NT2/D1 (cell line): ENCODE measurements around the gene CEP164.
"Not testable (repeated sequence)": the region's sequence is repeated elsewhere in the genome, so short reads cannot be mapped to it uniquely, and the experiment has no call there.

Source experiments
- DNase-seq: peaks from one replicate; pipeline ENCODE4 v3.0.0-alpha.2; 2011; ENCODE audit warnings: low read depth, low spot score
- H3K27me3 ChIP-seq: 2 replicates; pipeline ENCODE4 v1.6.0; 2011; ENCODE audit warnings: mild to moderate bottlenecking; ENCODE audit not compliant: insufficient read length, insufficient read depth
- H3K36me3 ChIP-seq: 2 replicates; pipeline ENCODE4 v1.6.1; 2011; ENCODE audit warnings: mild to moderate bottlenecking, low read length, mixed read lengths; ENCODE audit not compliant: insufficient read depth, insufficient read length
- H3K4me1 ChIP-seq: 2 replicates; pipeline ENCODE4 v1.5.1; 2011; ENCODE audit not compliant: insufficient read depth, insufficient read length
- H3K4me3 ChIP-seq: 2 replicates; pipeline ENCODE4 v1.5.1; 2011; ENCODE audit warnings: low read depth; ENCODE audit not compliant: insufficient read length
- H3K9ac ChIP-seq: 2 replicates; pipeline ENCODE4 v1.6.0; 2011; ENCODE audit warnings: low read depth; ENCODE audit not compliant: insufficient read length
- H3K9me3 ChIP-seq: 2 replicates; pipeline ENCODE4 v1.5.1; 2011; ENCODE audit warnings: mild to moderate bottlenecking, low read length; ENCODE audit not compliant: insufficient read depth
- SUZ12 ChIP-seq: IDR thresholded peaks from 2 replicates; pipeline ENCODE4 v1.6.1; 2011; ENCODE audit not compliant: insufficient read length, insufficient read depth; ENCODE audit errors: extremely low read depth
- YY1 ChIP-seq: IDR thresholded peaks from 2 replicates; pipeline ENCODE4 v1.6.1; 2011; ENCODE audit not compliant: insufficient read length, insufficient read depth
- ZNF274 ChIP-seq: IDR thresholded peaks from 2 replicates; pipeline ENCODE4 v1.6.1; 2011; ENCODE audit warnings: mild to moderate bottlenecking, low read depth, low read length

Gene CEP164

DNA sequence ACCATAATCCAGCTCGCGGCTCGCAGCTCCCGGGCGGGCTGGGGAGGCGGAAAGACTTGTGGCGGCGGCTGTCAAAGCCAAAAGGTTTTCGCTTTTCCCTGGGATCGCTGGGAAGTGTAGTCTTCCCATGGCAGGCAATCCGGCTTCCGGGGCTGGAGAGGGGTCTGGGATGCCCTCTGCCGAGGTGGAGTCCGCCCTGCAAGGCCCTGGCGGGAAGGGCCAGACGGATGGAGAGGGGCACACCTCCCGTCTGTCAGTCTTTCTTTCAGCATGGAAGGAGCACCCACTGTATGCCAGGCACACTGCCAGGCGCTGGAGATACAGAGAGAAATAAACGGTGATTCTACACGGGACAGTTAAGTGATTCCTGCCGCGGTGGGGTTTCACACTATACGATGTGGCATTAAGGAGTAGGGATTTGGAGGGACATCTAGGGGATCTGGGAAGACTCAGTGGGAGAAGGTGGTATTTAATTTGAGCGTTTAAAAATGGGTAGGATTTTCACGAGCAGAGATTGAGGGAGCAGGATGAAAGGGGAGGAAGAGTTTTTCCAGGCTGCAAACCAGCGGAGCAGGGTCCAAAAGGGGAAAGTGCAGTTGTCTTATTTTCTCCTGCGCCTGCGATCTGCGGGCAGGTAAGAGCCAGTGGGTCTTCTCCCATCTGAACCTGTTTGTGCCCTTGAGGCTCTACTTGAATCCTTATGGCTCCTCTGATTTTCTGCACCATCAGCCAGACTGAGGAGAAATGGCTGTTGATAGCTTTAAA lies 11.3 kb upstream of the CEP164 start, which contains the start of gene BACE1:
BACE1 (minus strand) TSS at position 60 of the 765 bp plus-strand sequence. CDS start 461 bp downstream, outside the sequence.
- peak within 1 kb of the TSS; percentile 58 for H3K4me3 ChIP-seq
- DNase-seq = peak; percentile 89

DNA sequence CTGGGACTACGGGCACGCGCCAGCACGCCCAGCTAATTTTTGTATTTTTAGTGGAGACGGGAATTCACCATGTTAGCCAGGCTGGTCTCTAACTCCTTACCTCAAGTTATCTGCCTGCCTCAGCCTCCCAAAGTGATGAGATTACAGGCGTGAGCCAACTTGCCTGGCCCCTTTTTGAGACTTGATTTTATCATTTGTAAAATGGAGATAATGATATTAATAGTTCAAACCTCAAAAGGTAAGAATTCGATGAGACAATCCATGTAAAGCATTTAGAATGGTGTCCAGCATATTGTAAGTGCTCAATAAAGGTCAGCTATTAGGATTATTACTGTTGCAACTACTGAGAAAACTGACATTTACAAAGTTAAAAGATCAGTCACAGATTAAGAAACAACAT lies 8.9 kb upstream of the CEP164 start:
- TF ChIP-seq YY1 = no peak
- no peak for TF ChIP-seq ZNF274
- TF ChIP-seq SUZ12 = no peak
- Histone ChIP-seq H3K4me1 (peaks cover 6% of the 10 kb centered on the region), H3K36me3 (no peaks in the 10 kb centered on the region), H3K27me3 (no peaks in the 10 kb centered on the region), H3K9me3 (no peaks in the 10 kb centered on the region), H3K9ac (no peak overlapping the region), H3K4me3 (no peak overlapping the region)
- DNase-seq = no peak

More for the DNA sequence above, 11.3 kb upstream of the CEP164 start, which contains the start of gene BACE1:
- peaks cover 6% of the 10 kb centered on the region for H3K4me1 ChIP-seq
- TF ChIP-seq ZNF274 (no peak), YY1 (no peak), SUZ12 (no peak)
- H3K9ac ChIP-seq = peak within 1 kb of the TSS; percentile 82
- H3K27me3 ChIP-seq = no peaks in the 10 kb centered on the region
- no peaks in the 10 kb centered on the region for H3K9me3 ChIP-seq
- H3K36me3 ChIP-seq = no peaks in the 10 kb centered on the region

DNA sequence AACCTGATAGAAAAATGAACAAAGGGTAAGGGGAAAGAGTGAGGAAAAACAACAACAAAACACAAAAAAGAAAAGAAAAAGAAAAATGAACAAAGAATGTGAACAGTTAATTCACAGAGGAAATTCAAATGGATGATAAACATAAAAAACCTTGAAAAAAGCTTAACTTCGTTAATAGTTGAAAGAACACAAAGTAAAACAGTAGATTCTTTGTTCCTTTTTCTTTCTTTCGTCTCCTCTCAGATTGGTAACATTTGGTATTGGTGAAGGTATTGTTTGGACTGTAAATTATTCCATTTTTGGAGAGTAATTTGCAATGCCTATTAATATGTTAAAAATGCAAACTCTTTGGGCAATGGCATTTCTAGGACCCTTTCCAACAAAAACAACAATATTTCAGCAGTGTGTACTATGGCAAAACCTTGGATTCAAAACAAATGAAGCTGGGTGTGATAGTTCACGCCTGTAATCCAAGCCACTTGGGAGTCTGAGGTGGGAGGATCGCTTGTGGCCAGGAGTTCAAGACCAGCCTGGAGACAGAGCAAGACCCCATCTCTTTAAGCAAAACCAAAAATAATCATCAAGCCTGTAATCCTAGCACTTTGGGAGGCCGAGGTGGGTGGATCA lies 8.3 kb upstream of the CEP164 start:
- no peak for DNase-seq
- no peaks in the 10 kb centered on the region for H3K27me3 ChIP-seq
- no peaks in the 10 kb centered on the region for H3K36me3 ChIP-seq
- TF ChIP-seq YY1 (no peak), ZNF274 (no peak), SUZ12 (no peak)
- peaks cover 2% of the 10 kb centered on the region for H3K4me1 ChIP-seq
- no peak overlapping the region for H3K4me3 ChIP-seq
- H3K9me3 ChIP-seq = no peaks in the 10 kb centered on the region
- H3K9ac ChIP-seq = no peak overlapping the region

DNA sequence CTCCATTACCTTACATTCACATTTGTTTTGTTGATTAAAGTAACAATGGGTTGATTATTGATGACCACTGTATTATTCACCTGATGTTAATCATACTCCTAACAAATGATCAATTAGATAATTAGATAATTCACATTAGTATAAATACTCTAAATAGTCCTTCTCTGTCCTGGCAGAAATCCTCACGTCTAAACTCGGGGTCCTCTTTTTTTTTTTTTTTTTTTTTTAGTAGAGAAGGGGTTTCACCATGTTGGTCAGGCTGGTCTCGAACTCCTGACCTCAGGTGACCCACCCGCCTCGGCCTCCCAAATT lies 443 bp upstream of the CEP164 start:
- H3K9ac ChIP-seq = not testable (repeated sequence)

DNA sequence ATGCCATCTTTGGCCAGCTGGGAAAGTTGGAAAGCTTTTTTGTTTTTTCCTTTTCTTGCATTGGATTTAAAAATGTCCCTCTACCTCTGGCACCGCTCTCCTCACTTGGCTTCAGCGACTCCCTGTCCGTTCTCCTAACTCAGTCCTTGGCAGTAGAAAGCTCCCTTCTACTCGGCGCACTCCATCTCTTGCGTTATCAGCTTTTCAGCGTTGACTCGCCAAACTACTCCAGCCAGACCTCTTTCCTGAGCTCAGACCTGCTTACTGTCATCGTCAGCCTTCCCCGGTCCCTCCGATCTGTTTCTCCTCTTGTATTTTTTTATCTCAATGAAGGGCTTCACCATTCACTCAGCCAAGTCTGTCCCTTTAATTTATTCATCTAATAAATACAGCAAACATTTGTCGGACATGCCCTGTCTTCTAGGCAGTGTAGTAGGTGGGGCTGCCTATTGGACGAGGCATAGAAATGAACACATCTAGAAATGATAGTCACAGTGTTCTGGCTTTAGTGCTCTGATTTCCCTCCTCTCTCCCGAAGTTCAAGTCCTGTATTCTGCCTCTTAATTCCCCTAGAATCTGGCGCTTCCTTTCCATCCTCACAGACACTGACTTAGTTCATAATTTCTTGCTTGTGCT lies 839 bp downstream of the CEP164 start:
- Histone ChIP-seq H3K4me1 (peaks cover 2% of the 10 kb centered on the region), H3K9me3 (no peaks in the 10 kb centered on the region), H3K36me3 (peaks cover 4% of the 10 kb centered on the region), H3K4me3 (peak overlapping the region; percentile 72), H3K9ac (peak overlapping the region; percentile 81), H3K27me3 (no peaks in the 10 kb centered on the region)
- TF ChIP-seq ZNF274 (no peak), SUZ12 (no peak), YY1 (no peak)
- DNase-seq = no peak

More for the DNA sequence above, 443 bp upstream of the CEP164 start:
- not testable (repeated sequence) for H3K4me3 ChIP-seq, DNase-seq, H3K27me3 ChIP-seq, H3K36me3 ChIP-seq, H3K9me3 ChIP-seq, H3K4me1 ChIP-seq

DNA sequence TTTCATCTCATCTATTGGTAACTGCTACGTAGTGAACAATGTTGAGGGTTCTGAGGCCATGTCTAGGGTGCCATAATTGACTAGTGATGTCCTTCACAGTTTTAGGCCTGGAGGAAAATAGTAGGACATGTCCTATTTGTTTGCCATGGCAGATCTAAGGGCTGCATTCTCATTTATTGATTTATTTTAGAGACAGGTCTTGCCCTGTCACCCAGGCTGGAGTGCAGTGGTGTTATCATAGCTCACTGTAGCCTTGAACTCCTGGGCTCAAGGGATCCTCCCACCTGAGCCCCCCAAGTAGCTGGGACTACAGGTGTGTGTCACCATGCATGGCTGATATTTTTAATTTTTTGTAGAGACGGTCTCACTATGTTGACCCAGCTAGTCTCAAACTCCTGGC lies 5.2 kb downstream of the CEP164 start:
- H3K9ac ChIP-seq = no peak overlapping the region
- no peak overlapping the region for H3K4me3 ChIP-seq
- H3K4me1 ChIP-seq = peaks cover 2% of the 10 kb centered on the region
- no peaks in the 10 kb centered on the region for H3K27me3 ChIP-seq
- H3K9me3 ChIP-seq = no peaks in the 10 kb centered on the region
- TF ChIP-seq SUZ12 (no peak), YY1 (no peak), ZNF274 (no peak)
- peaks cover 38% of the 10 kb centered on the region for H3K36me3 ChIP-seq
- no peak for DNase-seq

DNA sequence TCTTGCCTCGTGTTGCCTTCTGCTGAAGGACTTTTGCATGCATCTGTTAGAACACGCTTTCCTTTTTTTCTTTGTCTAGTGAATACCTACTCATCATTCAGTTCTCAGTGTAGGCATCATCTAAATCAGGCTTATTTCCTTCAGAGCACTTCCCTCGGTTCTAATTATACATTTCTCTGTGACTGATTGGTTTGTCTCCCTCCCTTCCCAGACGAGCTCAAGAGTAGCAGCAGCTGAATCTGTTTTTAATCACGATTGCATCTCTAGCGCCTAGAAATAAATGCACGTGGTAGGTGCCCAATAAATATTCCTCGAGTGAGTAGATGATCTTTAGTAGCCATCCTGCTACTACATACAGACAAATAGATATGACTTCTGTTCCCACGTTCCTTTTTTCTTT lies 6.3 kb downstream of the CEP164 start:
- no peak for TF ChIP-seq SUZ12
- no peak for TF ChIP-seq YY1
- no peak for TF ChIP-seq ZNF274
- Histone ChIP-seq H3K27me3 (no peaks in the 10 kb centered on the region), H3K9me3 (no peaks in the 10 kb centered on the region), H3K9ac (no peak overlapping the region), H3K4me1 (no peaks in the 10 kb centered on the region), H3K4me3 (no peak overlapping the region), H3K36me3 (peaks cover 46% of the 10 kb centered on the region)
- no peak for DNase-seq
